GM12875 (cell line): ENCODE data around the gene DNAJC4.

ENCODE experiments used
- H3K4me3 ChIP-seq: one replicate; pipeline ENCODE4 v1.5.1; 2011; ENCODE audit warnings: low read depth, low read length, control low read depth
- CTCF ChIP-seq: IDR thresholded peaks from 2 replicates; pipeline ENCODE4 v1.5.1; 2011; ENCODE audit warnings: low read depth, mild to moderate bottlenecking, control low read depth, inconsistent platforms, low read length, moderate library complexity, borderline replicate concordance; ENCODE audit not compliant: insufficient read depth

DNAJC4 gene

GRCh38 chr11:64230171-64230984 lies at the start of gene DNAJC4:
Gene DNAJC4 (plus strand): TSS chr11:64230548. CDS start chr11:64230855, 307 bp downstream.
- H3K4me3 ChIP-seq: peak within 1 kb of the TSS; percentile 69
- no peak for TF ChIP-seq CTCF

GRCh38 chr11:64180891-64181290 lies 49.5 kb upstream of the DNAJC4 start:
- H3K4me3 ChIP-seq: no peak overlapping the region
- TF ChIP-seq CTCF: no peak

GRCh38 chr11:64181506-64182411 lies 48.6 kb upstream of the DNAJC4 start:
- H3K4me3 ChIP-seq: no peak overlapping the region
- no peak for TF ChIP-seq CTCF

- TF ChIP-seq CTCF: no peak
Measured at GRCh38 chr11:64183890-64184289, 46.5 kb upstream of the DNAJC4 start.

GRCh38 chr11:64185175-64185692 lies 45.1 kb upstream of the DNAJC4 start:
- TF ChIP-seq CTCF: no peak
- peak overlapping the region; percentile 81 for H3K4me3 ChIP-seq

More at GRCh38 chr11:64183890-64184289, 46.5 kb upstream of the DNAJC4 start:
- no peak overlapping the region for H3K4me3 ChIP-seq

GRCh38 chr11:64185693-64186491 lies 44.5 kb upstream of the DNAJC4 start, which contains the start of gene STIP1:
Gene STIP1 (plus strand): TSS chr11:64186171. CDS start chr11:64186262, 91 bp downstream.
- TF ChIP-seq CTCF: peak; percentile 53
- H3K4me3 ChIP-seq: peak within 1 kb of the TSS; percentile 81
